HEK293 (cell line): Measurements from ENCODE around the gene SPHK1.

ENCODE experiments used
- PATZ1 ChIP-seq: fragments of 450-650 bp; formaldehyde crosslinking; IDR thresholded peaks from 2 replicates; pipeline ENCODE4 v1.5.1; 2016; ENCODE audit warnings: missing biosample characterization, missing genetic modification characterization
- REST ChIP-seq: fragments of 450-650 bp; formaldehyde crosslinking; IDR thresholded peaks from 2 replicates; pipeline ENCODE4 v1.5.1; 2016; ENCODE audit warnings: missing biosample characterization, missing genetic modification characterization
- ZBTB17 ChIP-seq: fragments of 450-650 bp; formaldehyde crosslinking; IDR thresholded peaks from 2 replicates; pipeline ENCODE4 v1.5.1; 2016; ENCODE audit warnings: missing biosample characterization, missing genetic modification characterization
- ZNF114 ChIP-seq: fragments of 450-650 bp; formaldehyde crosslinking; IDR thresholded peaks from 2 replicates; pipeline ENCODE4 v1.5.0; 2017; ENCODE audit warnings: missing biosample characterization, missing genetic modification characterization
- ZNF138 ChIP-seq: fragments of 450-650 bp; formaldehyde crosslinking; IDR thresholded peaks from 2 replicates; pipeline ENCODE4 v1.5.1; 2016; ENCODE audit warnings: missing biosample characterization, missing genetic modification characterization, borderline replicate concordance
- ZNF2 ChIP-seq: fragments of 450-650 bp; formaldehyde crosslinking; IDR thresholded peaks from 2 replicates; pipeline ENCODE4 v1.5.1; 2016; ENCODE audit warnings: missing biosample characterization, missing genetic modification characterization
- ZNF350 ChIP-seq: fragments of 450-650 bp; formaldehyde crosslinking; IDR thresholded peaks from 2 replicates; pipeline ENCODE4 v1.5.0; 2017; ENCODE audit warnings: missing biosample characterization, mild to moderate bottlenecking, missing genetic modification characterization
- TF ChIP-seq, protein P1 (sequence below): fragments of 450-650 bp; formaldehyde crosslinking; IDR thresholded peaks from 2 replicates; pipeline ENCODE4 v1.5.1; 2016; ENCODE audit warnings: missing biosample characterization, missing genetic modification characterization
- TF ChIP-seq, protein P2 (sequence below): fragments of 450-650 bp; IDR thresholded peaks from 2 replicates; pipeline ENCODE4 v1.5.1; 2018; ENCODE audit warnings: missing biosample characterization, missing genetic modification characterization

- TF ChIP-seq ZBTB17 (no peak), ZNF2 (tag by site-specific recombination) (no peak), PATZ1 (no peak), ZNF138 (no peak), ZNF350 (tag by site-specific recombination) (no peak), REST (no peak), ZNF114 (tag by site-specific recombination) (no peak)
- TF ChIP-seq, protein P1, sequence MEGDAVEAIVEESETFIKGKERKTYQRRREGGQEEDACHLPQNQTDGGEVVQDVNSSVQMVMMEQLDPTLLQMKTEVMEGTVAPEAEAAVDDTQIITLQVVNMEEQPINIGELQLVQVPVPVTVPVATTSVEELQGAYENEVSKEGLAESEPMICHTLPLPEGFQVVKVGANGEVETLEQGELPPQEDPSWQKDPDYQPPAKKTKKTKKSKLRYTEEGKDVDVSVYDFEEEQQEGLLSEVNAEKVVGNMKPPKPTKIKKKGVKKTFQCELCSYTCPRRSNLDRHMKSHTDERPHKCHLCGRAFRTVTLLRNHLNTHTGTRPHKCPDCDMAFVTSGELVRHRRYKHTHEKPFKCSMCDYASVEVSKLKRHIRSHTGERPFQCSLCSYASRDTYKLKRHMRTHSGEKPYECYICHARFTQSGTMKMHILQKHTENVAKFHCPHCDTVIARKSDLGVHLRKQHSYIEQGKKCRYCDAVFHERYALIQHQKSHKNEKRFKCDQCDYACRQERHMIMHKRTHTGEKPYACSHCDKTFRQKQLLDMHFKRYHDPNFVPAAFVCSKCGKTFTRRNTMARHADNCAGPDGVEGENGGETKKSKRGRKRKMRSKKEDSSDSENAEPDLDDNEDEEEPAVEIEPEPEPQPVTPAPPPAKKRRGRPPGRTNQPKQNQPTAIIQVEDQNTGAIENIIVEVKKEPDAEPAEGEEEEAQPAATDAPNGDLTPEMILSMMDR (tag by site-specific recombination) = no peak
- TF ChIP-seq, protein P2, sequence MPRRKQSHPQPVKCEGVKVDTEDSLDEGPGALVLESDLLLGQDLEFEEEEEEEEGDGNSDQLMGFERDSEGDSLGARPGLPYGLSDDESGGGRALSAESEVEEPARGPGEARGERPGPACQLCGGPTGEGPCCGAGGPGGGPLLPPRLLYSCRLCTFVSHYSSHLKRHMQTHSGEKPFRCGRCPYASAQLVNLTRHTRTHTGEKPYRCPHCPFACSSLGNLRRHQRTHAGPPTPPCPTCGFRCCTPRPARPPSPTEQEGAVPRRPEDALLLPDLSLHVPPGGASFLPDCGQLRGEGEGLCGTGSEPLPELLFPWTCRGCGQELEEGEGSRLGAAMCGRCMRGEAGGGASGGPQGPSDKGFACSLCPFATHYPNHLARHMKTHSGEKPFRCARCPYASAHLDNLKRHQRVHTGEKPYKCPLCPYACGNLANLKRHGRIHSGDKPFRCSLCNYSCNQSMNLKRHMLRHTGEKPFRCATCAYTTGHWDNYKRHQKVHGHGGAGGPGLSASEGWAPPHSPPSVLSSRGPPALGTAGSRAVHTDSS (tag by site-specific recombination) = no peak
Measured at GRCh38 chr17:76417499-76418143, 33.2 kb downstream of the SPHK1 start.
